Liver (tissue), 9 donors: ENCODE measurements around the gene OR2H1. TPM values are rescaled to one million over a fixed set of nuclear protein-coding genes. Genes with fewer than 3 reads are reported as not detected.

ENCODE experiments used
- DNase-seq: peaks from one replicate; pipeline ENCODE4 v3.0.0-alpha.2; 2017; ENCODE audit warnings: low spot score
- H3K27ac ChIP-seq, 2 donors: one replicate each; pipeline ENCODE4 v1.7.0; 2013; ENCODE audit warnings: inconsistent platforms in 2 of 2, low read length in 2 of 2, control low read depth in 1 of 2, low read depth in 1 of 2, mild to moderate bottlenecking in 1 of 2
- H3K27me3 ChIP-seq, 4 donors: one replicate each; pipeline versions ENCODE4 v1.6.1 to v1.7.0; 2013; ENCODE audit warnings: low read length in 3 of 4, inconsistent platforms in 1 of 4, mild to moderate bottlenecking in 1 of 4, moderate library complexity in 1 of 4; ENCODE audit not compliant: control insufficient read depth in 4 of 4, insufficient read depth in 4 of 4
- H3K36me3 ChIP-seq, 4 donors: one replicate each; pipeline versions ENCODE4 v1.6.1 to v1.7.0; 2013; ENCODE audit warnings: low read length in 3 of 4, mild to moderate bottlenecking in 3 of 4, low read depth in 1 of 4, moderate library complexity in 1 of 4; ENCODE audit not compliant: control insufficient read depth in 4 of 4, insufficient read depth in 3 of 4
- H3K4me1 ChIP-seq, 4 donors: one replicate each; pipeline versions ENCODE4 v1.6.1 to v1.7.0; 2013; ENCODE audit warnings: low read length in 3 of 4, mild to moderate bottlenecking in 3 of 4, moderate library complexity in 1 of 4; ENCODE audit not compliant: control insufficient read depth in 4 of 4, insufficient read depth in 4 of 4
- H3K4me3 ChIP-seq, 3 donors: one replicate each; pipeline versions ENCODE4 v1.6.1 to v1.7.0; 2013; ENCODE audit warnings: low read length in 3 of 3, control low read depth in 1 of 3, low read depth in 1 of 3, mild to moderate bottlenecking in 1 of 3
- H3K9ac ChIP-seq, 2 donors: one replicate each; pipeline ENCODE4 v1.7.0; 2013; ENCODE audit warnings: low read length in 2 of 2, mild to moderate bottlenecking in 2 of 2, moderate library complexity in 2 of 2, control low read depth in 1 of 2, low read depth in 1 of 2
- H3K9me3 ChIP-seq, 4 donors: one replicate each; pipeline versions ENCODE4 v1.6.1 to v1.7.0; 2013; ENCODE audit warnings: low read length in 3 of 4; ENCODE audit not compliant: control insufficient read depth in 4 of 4
- CTCF ChIP-seq: fragments of 150-350 bp; IDR thresholded peaks from 2 replicates; pipeline ENCODE4 v1.5.1; 2017; ENCODE audit warnings: improper control_type of control experiment, low read depth, low read length; ENCODE audit not compliant: missing input control
- EGR1 ChIP-seq, 2 donors: IDR thresholded peaks; 2 replicates each; pipeline ENCODE4 v1.6.1; 2016 to 2018; ENCODE audit warnings: antibody characterized with exemption in 2 of 2, low read depth in 2 of 2
- FOXA2 ChIP-seq: IDR thresholded peaks from 2 replicates; pipeline ENCODE4 v1.6.1; 2016; ENCODE audit warnings: antibody characterized with exemption
- GABPA ChIP-seq, 2 donors: IDR thresholded peaks in 1 of 2; conservative IDR thresholded peaks in 1 of 2; 2 replicates each; pipeline ENCODE4 v1.6.1; 2016; ENCODE audit warnings: antibody characterized with exemption in 2 of 2, mild to moderate bottlenecking in 1 of 2, moderate library complexity in 1 of 2
- HNF4A ChIP-seq, 2 donors: conservative IDR thresholded peaks; 2 replicates each; pipeline ENCODE4 v1.6.1; 2016; ENCODE audit warnings: antibody characterized with exemption in 2 of 2, mild to moderate bottlenecking in 2 of 2
- JUND ChIP-seq, 2 donors: IDR thresholded peaks; 2 replicates each; pipeline ENCODE4 v1.6.1; 2016; ENCODE audit warnings: antibody characterized with exemption in 2 of 2
- MAX ChIP-seq: IDR thresholded peaks from 2 replicates; pipeline ENCODE4 v1.6.1; 2016; ENCODE audit warnings: antibody characterized with exemption
- RAD21 ChIP-seq, 2 donors: IDR thresholded peaks; 2 replicates each; pipeline ENCODE4 v1.6.1; 2016; ENCODE audit warnings: antibody characterized with exemption in 2 of 2, mild to moderate bottlenecking in 2 of 2
- REST ChIP-seq: IDR thresholded peaks from 2 replicates; pipeline ENCODE4 v1.6.1; 2016; ENCODE audit warnings: antibody characterized with exemption, mild to moderate bottlenecking
- RXRA ChIP-seq, 2 donors: IDR thresholded peaks; 2 replicates each; pipeline ENCODE4 v1.6.1; 2017 to 2018; ENCODE audit warnings: antibody characterized with exemption in 2 of 2, mild to moderate bottlenecking in 1 of 2
- TAF1 ChIP-seq: conservative IDR thresholded peaks from 2 replicates; pipeline ENCODE4 v1.6.1; 2016; ENCODE audit warnings: antibody characterized with exemption, mild to moderate bottlenecking
- ZBTB33 ChIP-seq: IDR thresholded peaks from 2 replicates; pipeline ENCODE4 v1.6.1; 2016; ENCODE audit warnings: antibody characterized with exemption
- WGBS: extraction: QIAGEN DNeasy Blood & Tissue Kit; methylation state at CpG from one replicate; pipeline ENCODE4 v1.1.7; 2013; 5-methylcytosine and 5-hydroxymethylcytosine counted together
- polyA plus RNA-seq, 2 donors: library from polyadenylated mRNA; stranded (reverse) in 1 of 2; unstranded in 1 of 2; fragments of 200-250 nt in 1 of 2; fragments of >200 nt in 1 of 2; fragmentation: Nextera tagmentation in 1 of 2; extraction: Ambion mirVana in 1 of 2; gene quantifications; one replicate each; pipeline versions ENCODE4 v1.2.1 to v1.2.3, GENCODE V29; 2013 to 2015
- total RNA-seq, 2 donors: library from RNA; depleted of rRNA; stranded (reverse); fragments of >200 nt; gene quantifications; one replicate each; pipeline ENCODE4 v1.2.3, GENCODE V29; 2014
- donor health status: healthy.
- donor health status: healthy.
- donor health status: healthy.
- donor health status: healthy.
- donor health status: healthy.

OR2H1 gene
- total and polyA plus RNA-seq, 4 donors, result not detected

- 78% methylated on average over 1 of the region's 1 CpG for WGBS
- Histone ChIP-seq H3K27me3 (peaks cover 0 to 2% (median 0%) of the 10 kb centered on the region in 4 donors), H3K36me3 (no peaks in the 10 kb centered on the region), H3K4me1 (no peaks in the 10 kb centered on the region), H3K27ac (no peak overlapping the region), H3K9ac (no peak overlapping the region), H3K4me3 (no peak overlapping the region), H3K9me3 (no peaks in the 10 kb centered on the region)
- DNase-seq, result no peak
- no peak for TF ChIP-seq JUND (IDR thresholded peaks at IDR 0.05)
- no peak for TF ChIP-seq RAD21 (IDR thresholded peaks at IDR 0.05)
- TF ChIP-seq TAF1, result no peak
- no peak for TF ChIP-seq HNF4A (conservative IDR thresholded peaks at IDR 0.05)
- TF ChIP-seq ZBTB33, result no peak
- no peak for TF ChIP-seq MAX
These were observed 9.3 kb upstream of the OR2H1 start for GRCh38 chr6:29447670-29448069.

- H3K27ac ChIP-seq, result no peak overlapping the region
- no peaks in the 10 kb centered on the region for H3K36me3 ChIP-seq
- peaks cover 0 to 3% (median 0%) of the 10 kb centered on the region in 4 donors for H3K27me3 ChIP-seq
- no peak overlapping the region for H3K4me3 ChIP-seq
- WGBS, result 71% methylated on average over 3 of the region's 3 CpGs
- no peak for DNase-seq
- H3K9me3 ChIP-seq, result no peaks in the 10 kb centered on the region
- H3K9ac ChIP-seq, result no peak overlapping the region
- no peaks in the 10 kb centered on the region for H3K4me1 ChIP-seq
- TF ChIP-seq CTCF, result no peak
- TF ChIP-seq MAX, result no peak
- TF ChIP-seq HNF4A (conservative IDR thresholded peaks at IDR 0.05), result no peak
- no peak for TF ChIP-seq EGR1 (IDR thresholded peaks at IDR 0.05; ENCODE audit: low read depth in 2 of 2)
- TF ChIP-seq ZBTB33, result no peak
- no peak for TF ChIP-seq RXRA (IDR thresholded peaks at IDR 0.05)
- TF ChIP-seq FOXA2, result no peak
- TF ChIP-seq GABPA (IDR thresholded peaks at IDR 0.05 in 1 of 2, conservative IDR thresholded peaks at IDR 0.05 in 1 of 2), result no peak
- no peak for TF ChIP-seq TAF1
- no peak for TF ChIP-seq REST
- no peak for TF ChIP-seq JUND (IDR thresholded peaks at IDR 0.05)
These were observed 5.3 kb upstream of the OR2H1 start for GRCh38 chr6:29451471-29452193.
